ENCODE data around the gene APOL6.

DNA sequence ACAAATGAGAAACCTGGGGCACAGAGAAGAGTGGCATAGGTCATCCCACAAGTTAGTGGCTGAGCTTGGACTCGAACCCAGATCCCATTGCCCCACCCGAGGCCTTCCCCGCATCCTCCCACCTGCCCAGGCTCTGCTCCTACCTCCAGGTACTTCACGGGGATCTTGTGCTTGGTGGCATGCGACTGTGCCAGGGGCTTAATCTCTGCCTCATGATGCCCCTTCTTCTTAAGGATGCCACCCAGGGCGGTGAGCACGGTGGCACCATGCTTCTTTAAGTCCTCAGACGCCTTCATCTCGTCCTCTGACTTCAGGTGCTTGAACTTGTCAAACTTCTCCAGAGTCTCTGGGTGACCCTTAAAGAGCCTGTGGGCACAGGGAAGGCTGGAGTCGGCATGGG, 37.5 kb upstream of the APOL6 start:
- TF ChIP-seq, protein P1, sequence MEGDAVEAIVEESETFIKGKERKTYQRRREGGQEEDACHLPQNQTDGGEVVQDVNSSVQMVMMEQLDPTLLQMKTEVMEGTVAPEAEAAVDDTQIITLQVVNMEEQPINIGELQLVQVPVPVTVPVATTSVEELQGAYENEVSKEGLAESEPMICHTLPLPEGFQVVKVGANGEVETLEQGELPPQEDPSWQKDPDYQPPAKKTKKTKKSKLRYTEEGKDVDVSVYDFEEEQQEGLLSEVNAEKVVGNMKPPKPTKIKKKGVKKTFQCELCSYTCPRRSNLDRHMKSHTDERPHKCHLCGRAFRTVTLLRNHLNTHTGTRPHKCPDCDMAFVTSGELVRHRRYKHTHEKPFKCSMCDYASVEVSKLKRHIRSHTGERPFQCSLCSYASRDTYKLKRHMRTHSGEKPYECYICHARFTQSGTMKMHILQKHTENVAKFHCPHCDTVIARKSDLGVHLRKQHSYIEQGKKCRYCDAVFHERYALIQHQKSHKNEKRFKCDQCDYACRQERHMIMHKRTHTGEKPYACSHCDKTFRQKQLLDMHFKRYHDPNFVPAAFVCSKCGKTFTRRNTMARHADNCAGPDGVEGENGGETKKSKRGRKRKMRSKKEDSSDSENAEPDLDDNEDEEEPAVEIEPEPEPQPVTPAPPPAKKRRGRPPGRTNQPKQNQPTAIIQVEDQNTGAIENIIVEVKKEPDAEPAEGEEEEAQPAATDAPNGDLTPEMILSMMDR (IDR thresholded peaks at IDR 0.05): no peak
- TF ChIP-seq POLR2A (IDR thresholded peaks at IDR 0.05): no peak

Measured in Peyer's patch (tissue), 4 donors.